ENCODE results near the gene SLC12A3.
"Not testable (repeated sequence)": the region's sequence is repeated elsewhere in the genome, so short reads cannot be mapped to it uniquely, and the experiment has no call there.

The SLC12A3 gene

GRCh38 chr16:56882077-56882800 lies 17.2 kb downstream of the SLC12A3 start:
- no peak overlapping the region for H3K27ac ChIP-seq
- H3K4me3 ChIP-seq, result no peak overlapping the region
- no peak for DNase-seq (ENCODE audit: low spot score)
- no peak for TF ChIP-seq CTCF (IDR thresholded peaks at IDR 0.05)

- no peak for DNase-seq (ENCODE audit: low spot score)
- H3K27ac ChIP-seq, result no peak overlapping the region
- TF ChIP-seq CTCF (IDR thresholded peaks at IDR 0.05), result no peak
- H3K4me3 ChIP-seq, result no peak overlapping the region
These were observed 18.6 kb downstream of the SLC12A3 start for GRCh38 chr16:56883586-56883985.

GRCh38 chr16:56884026-56884582 lies 19.1 kb downstream of the SLC12A3 start:
- no peak for TF ChIP-seq CTCF (IDR thresholded peaks at IDR 0.05)
- H3K4me3 ChIP-seq, result no peak overlapping the region
- DNase-seq (ENCODE audit: low spot score), result no peak
- no peak overlapping the region for H3K27ac ChIP-seq

- H3K4me3 ChIP-seq; DNase-seq (ENCODE audit: low spot score); H3K27ac ChIP-seq: not testable (repeated sequence)
These were observed 19.9 kb downstream of the SLC12A3 start for GRCh38 chr16:56884929-56885328.

- no peak overlapping the region for H3K4me3 ChIP-seq
- no peak overlapping the region for H3K27ac ChIP-seq
- no peak for DNase-seq (ENCODE audit: low spot score)
- no peak for TF ChIP-seq CTCF (IDR thresholded peaks at IDR 0.05)
These were observed 20.6 kb downstream of the SLC12A3 start for GRCh38 chr16:56885446-56886162.

- H3K4me3 ChIP-seq, result no peak overlapping the region
- TF ChIP-seq CTCF (IDR thresholded peaks at IDR 0.05), result no peak
- no peak for DNase-seq (ENCODE audit: low spot score)
These were observed 21.3 kb downstream of the SLC12A3 start for GRCh38 chr16:56886296-56886695.

GRCh38 chr16:56886826-56887225 lies 21.8 kb downstream of the SLC12A3 start:
- no peak for DNase-seq (ENCODE audit: low spot score)
- H3K27ac ChIP-seq, result no peak overlapping the region
- no peak for TF ChIP-seq CTCF (IDR thresholded peaks at IDR 0.05)
- H3K4me3 ChIP-seq, result no peak overlapping the region

More at GRCh38 chr16:56886296-56886695, 21.3 kb downstream of the SLC12A3 start:
- H3K27ac ChIP-seq, result no peak overlapping the region

Measured in coronary artery (tissue), 2 donors.